OCI-LY3 (cell line): ENCODE results near the gene SPG21.

Experiments used
- H2AFZ ChIP-seq: fragments of 200-600, 300-600 bp; shearing (Covaris generic); 2 replicates; pipeline ENCODE4 v1.6.0; 2014; ENCODE audit warnings: antibody characterized with exemption, low read depth, low read length
- H3K27ac ChIP-seq: fragments of 200-600, 300-600 bp; sonication (generic); 2 replicates; pipeline ENCODE4 v1.5.1; 2014; ENCODE audit warnings: mild to moderate bottlenecking, low read length, moderate library complexity, mixed read lengths
- H3K27me3 ChIP-seq: fragments of 200-600, 300-600 bp; sonication (generic); 2 replicates; pipeline ENCODE4 v1.6.1; 2014; ENCODE audit warnings: low read depth, low read length, mixed read lengths
- H3K36me3 ChIP-seq: fragments of 200-600, 300-600 bp; sonication (generic); replicated peaks from 2 replicates; pipeline ENCODE3; 2014; ENCODE audit warnings: low read depth, low read length, mixed read lengths
- H3K4me1 ChIP-seq: fragments of 300-600, 200-600 bp; sonication (generic); 2 replicates; pipeline ENCODE4 v1.6.1; 2014; ENCODE audit warnings: low read length, mixed read lengths
- H3K4me2 ChIP-seq: fragments of 200-600, 300-600 bp; sonication (generic); 2 replicates; pipeline ENCODE4 v1.6.1; 2014; ENCODE audit warnings: low read length, mixed read lengths
- H3K4me3 ChIP-seq: fragments of 300-600, 200-600 bp; sonication (generic); 2 replicates; pipeline ENCODE4 v1.5.1; 2014; ENCODE audit warnings: antibody characterized with exemption, mild to moderate bottlenecking, low read length, moderate library complexity
- H3K79me2 ChIP-seq: fragments of 300-600, 200-600 bp; shearing (Covaris generic); 2 replicates; pipeline ENCODE4 v1.6.1; 2014; ENCODE audit warnings: mild to moderate bottlenecking, low read length, mixed read lengths
- H3K9ac ChIP-seq: fragments of 300-600, 200-600 bp; shearing (Covaris generic); 2 replicates; pipeline ENCODE4 v1.6.0; 2014; ENCODE audit warnings: mild to moderate bottlenecking, low read length, moderate library complexity
- H3K9me3 ChIP-seq: fragments of 200-600, 300-600 bp; shearing (Covaris generic); 2 replicates; pipeline ENCODE4 v1.6.1; 2014; ENCODE audit warnings: low read length, mixed read lengths; ENCODE audit not compliant: insufficient read depth
- H4K20me1 ChIP-seq: fragments of 200-600, 300-600 bp; sonication (generic); 2 replicates; pipeline ENCODE4 v1.6.1; 2016; ENCODE audit warnings: low read length, mixed read lengths; ENCODE audit not compliant: insufficient read depth
- CTCF ChIP-seq: fragments of 200-600, 300-600 bp; sonication (generic); IDR thresholded peaks from 2 replicates; pipeline ENCODE4 v1.5.1; 2014; ENCODE audit warnings: antibody characterized with exemption, low read length, low read depth
- EZH2phosphoT487 ChIP-seq: fragments of 200-600 bp; shearing (Covaris generic); IDR thresholded peaks from 2 replicates; pipeline ENCODE4 v1.6.1; 2018; ENCODE audit warnings: antibody characterized with exemption, mixed run types, low read depth

SPG21 gene

GRCh38 chr15:64959128-64959527 lies 30.6 kb downstream of the SPG21 start:
- Histone ChIP-seq H3K79me2 (no peaks in the 10 kb centered on the region), H3K4me1 (no peaks in the 10 kb centered on the region), H3K36me3 (peaks cover 66% of the 10 kb centered on the region), H3K27me3 (no peaks in the 10 kb centered on the region), H3K27ac (no peak overlapping the region), H3K9ac (no peak overlapping the region), H2AFZ (no peak overlapping the region), H3K4me2 (no peak overlapping the region), H3K4me3 (no peak overlapping the region), H3K9me3 (no peaks in the 10 kb centered on the region), H4K20me1 (no peaks in the 10 kb centered on the region)
- TF ChIP-seq CTCF: no peak
- TF ChIP-seq EZH2phosphoT487: no peak

DNA sequence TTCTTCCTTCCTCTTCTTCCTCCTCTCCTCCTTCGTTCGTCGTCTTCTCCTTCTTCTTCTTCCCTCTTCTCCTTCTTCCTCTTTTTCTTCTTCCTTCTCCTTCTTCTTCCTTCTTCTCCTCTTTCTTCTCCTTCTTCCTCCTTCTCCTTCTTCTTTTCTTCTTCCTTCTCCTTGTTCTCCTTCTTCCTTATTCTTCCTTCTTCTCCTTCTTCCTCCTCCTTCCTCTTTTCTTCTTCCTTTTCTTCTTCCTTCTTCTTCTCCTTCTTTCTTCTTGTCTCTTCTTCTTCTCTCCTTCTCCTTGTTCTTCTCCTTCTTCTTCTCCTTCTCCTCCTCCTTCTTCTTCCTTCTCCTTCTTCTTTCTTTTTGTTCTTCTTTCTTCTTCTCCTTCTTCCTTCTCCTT lies 35.3 kb downstream of the SPG21 start:
- no peak overlapping the region for H3K4me2 ChIP-seq
- no peak overlapping the region for H3K9ac ChIP-seq
- no peak overlapping the region for H3K27ac ChIP-seq
- peaks cover 31% of the 10 kb centered on the region for H3K4me1 ChIP-seq
- H3K36me3 ChIP-seq: peaks cover 25% of the 10 kb centered on the region
- no peak for TF ChIP-seq CTCF
- no peak for TF ChIP-seq EZH2phosphoT487
- no peak overlapping the region for H3K4me3 ChIP-seq
- H3K27me3 ChIP-seq: no peaks in the 10 kb centered on the region
- no peaks in the 10 kb centered on the region for H3K79me2 ChIP-seq
- no peak overlapping the region for H2AFZ ChIP-seq
- no peaks in the 10 kb centered on the region for H3K9me3 ChIP-seq
- no peaks in the 10 kb centered on the region for H4K20me1 ChIP-seq

- Histone ChIP-seq H3K27ac (peak overlapping the region; percentile 91; the same call in 1 of the 2 replicates), H2AFZ (no peak overlapping the region), H3K9me3 (no peaks in the 10 kb centered on the region), H3K4me2 (peak overlapping the region; percentile 24; the same call in 1 of the 2 replicates), H3K27me3 (no peaks in the 10 kb centered on the region), H3K79me2 (no peaks in the 10 kb centered on the region), H3K4me1 (peaks cover 31% of the 10 kb centered on the region), H3K9ac (no peak overlapping the region), H3K36me3 (peaks cover 18% of the 10 kb centered on the region), H3K4me3 (no peak overlapping the region), H4K20me1 (no peaks in the 10 kb centered on the region)
- TF ChIP-seq EZH2phosphoT487 (no peak), CTCF (no peak)
These were observed 37.8 kb downstream of the SPG21 start for GRCh38 chr15:64951777-64952418.

- TF ChIP-seq CTCF (peak; percentile 58), EZH2phosphoT487 (no peak)
These were observed 38.8 kb downstream of the SPG21 start for GRCh38 chr15:64950888-64951287.

More at GRCh38 chr15:64950888-64951287, 38.8 kb downstream of the SPG21 start:
- peak overlapping the region; percentile 4; the same call in 1 of the 2 replicates for H3K9ac ChIP-seq
- peak overlapping the region; percentile 91 for H3K27ac ChIP-seq
- no peaks in the 10 kb centered on the region for H3K79me2 ChIP-seq
- H3K36me3 ChIP-seq: peaks cover 14% of the 10 kb centered on the region
- H3K4me1 ChIP-seq: peaks cover 31% of the 10 kb centered on the region
- no peak overlapping the region for H3K4me3 ChIP-seq
- H3K27me3 ChIP-seq: no peaks in the 10 kb centered on the region
- H2AFZ ChIP-seq: no peak overlapping the region
- peak overlapping the region; percentile 20 for H3K4me2 ChIP-seq
- H3K9me3 ChIP-seq: no peaks in the 10 kb centered on the region
- no peaks in the 10 kb centered on the region for H4K20me1 ChIP-seq
